Spleen (tissue), 7 donors: ENCODE results near the gene CACNA2D1.

Experiments
- CTCF ChIP-seq, 11 experiments: fragments of 200-600 bp in 7 of 11; fragments of 450-650 bp in 4 of 11; sonication (generic) in 4 of 11; IDR thresholded peaks in 8 of 11; conservative IDR thresholded peaks in 3 of 11; 1 replicate in 7 of 11; 2 replicates in 4 of 11; pipeline versions ENCODE4 v1.4.0 to v1.8.0; 2016 to 2021; ENCODE audit warnings: antibody characterized with exemption in 11 of 11, inconsistent platforms in 4 of 11, mild to moderate bottlenecking in 1 of 11
- POLR2AphosphoS5 ChIP-seq, 3 donors: sonication (generic); formaldehyde crosslinking; IDR thresholded peaks; one replicate each; pipeline ENCODE4 v1.5.1; 2017; ENCODE audit warnings: antibody characterized with exemption in 3 of 3
- donor health status: DM: no; HTN: no; CAD: no; lungs with moderate emphysema.
- donor health status: DM: no; HTN: no; CAD: no.
- donor health status: DM: no; HTN: no; CAD: no.

DNA sequence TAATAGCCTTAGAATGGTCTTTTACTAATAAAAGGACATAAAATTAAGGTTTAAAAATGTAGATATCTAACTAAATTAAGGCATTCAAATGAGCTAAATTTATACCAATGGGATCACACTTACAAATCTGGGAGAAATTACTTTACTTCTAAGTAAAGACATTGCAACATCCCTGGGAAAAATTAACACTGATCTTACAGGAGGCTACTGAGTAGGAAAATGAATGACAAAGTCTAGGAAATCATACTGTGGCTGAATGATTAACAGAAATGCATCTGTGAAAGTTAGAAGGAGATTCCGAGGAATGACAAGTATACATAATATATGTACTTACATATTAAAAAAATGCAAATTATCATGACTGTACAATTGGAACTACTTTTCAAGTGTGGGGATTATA, 38.3 kb downstream of the CACNA2D1 start:
- TF ChIP-seq POLR2AphosphoS5 (IDR thresholded peaks at IDR 0.05) (no peak), CTCF (IDR thresholded peaks at IDR 0.05 in 8 of 11, conservative IDR thresholded peaks at IDR 0.05 in 3 of 11) (no peak)
